HEK293 (cell line): ENCODE results near the gene PLEKHG2.

Source experiments
- CTCF ChIA-PET: fragments of 350-600 bp; formaldehyde crosslinking; extraction: SDS; loops from one replicate; lab custom pipeline; 2021; ENCODE audit warnings: antibody characterized with exemption; lab: Yijun Ruan, JAX
- POLR2A ChIA-PET: fragments of 300-600 bp; formaldehyde crosslinking; extraction: SDS; loops from one replicate; lab custom pipeline; 2020; ENCODE audit warnings: antibody characterized with exemption, inconsistent platforms; lab: Yijun Ruan, JAX
- H3K27ac ChIP-seq: fragments of 200-500 bp; sonication (Bioruptor generic); 2 replicates; pipeline ENCODE4 v1.5.1; 2014; ENCODE audit warnings: low read depth, low read length, control low read depth, inconsistent platforms; ENCODE audit errors: extremely low read depth
- H3K36me3 ChIP-seq, 2 experiments: fragments of 200-500 bp in 1 of 2; sonication (Bioruptor generic) in 1 of 2; 1 replicate in 1 of 2; 2 replicates in 1 of 2; pipeline ENCODE4 v1.5.1; 2014 to 2017; ENCODE audit warnings: inconsistent platforms in 2 of 2, low read length in 2 of 2; ENCODE audit not compliant: control insufficient read depth in 2 of 2, insufficient read depth in 1 of 2
- H3K4me1 ChIP-seq: fragments of 200-500 bp; sonication (Bioruptor generic); 2 replicates; pipeline ENCODE4 v1.5.1; 2014; ENCODE audit warnings: mild to moderate bottlenecking, low read length, inconsistent platforms; ENCODE audit not compliant: control insufficient read depth, insufficient read depth
- H3K4me3 ChIP-seq: 2 replicates; pipeline ENCODE4 v1.5.1; 2011; ENCODE audit warnings: low read depth, mild to moderate bottlenecking, control low read depth, low read length, moderate library complexity
- H3K9me3 ChIP-seq: fragments of 200-500 bp; sonication (Bioruptor generic); 2 replicates; pipeline ENCODE4 v1.5.1; 2014; ENCODE audit warnings: low read depth, low read length, inconsistent platforms; ENCODE audit not compliant: control insufficient read depth, insufficient read depth
- EGR2 ChIP-seq: fragments of 450-650 bp; formaldehyde crosslinking; IDR thresholded peaks from 2 replicates; pipeline ENCODE4 v1.5.1; 2016; ENCODE audit warnings: low read depth, missing biosample characterization, missing genetic modification characterization
- PRDM1 ChIP-seq: fragments of 450-650 bp; formaldehyde crosslinking; IDR thresholded peaks from 2 replicates; pipeline ENCODE4; 2016; ENCODE audit warnings: missing biosample characterization, missing genetic modification characterization
- SALL2 ChIP-seq: fragments of 450-650 bp; formaldehyde crosslinking; IDR thresholded peaks from 2 replicates; pipeline ENCODE4 v1.5.0; 2017; ENCODE audit warnings: missing biosample characterization, mild to moderate bottlenecking, missing genetic modification characterization, borderline replicate concordance
- ZBTB17 ChIP-seq: fragments of 450-650 bp; formaldehyde crosslinking; IDR thresholded peaks from 2 replicates; pipeline ENCODE4 v1.5.1; 2016; ENCODE audit warnings: missing biosample characterization, missing genetic modification characterization
- ZBTB7A ChIP-seq: fragments of 450-650 bp; formaldehyde crosslinking; IDR thresholded peaks from 2 replicates; pipeline ENCODE4 v1.5.1; 2016; ENCODE audit warnings: low read depth, missing biosample characterization, missing genetic modification characterization
- ZFHX2 ChIP-seq: fragments of 450-650 bp; formaldehyde crosslinking; conservative IDR thresholded peaks from 2 replicates; pipeline ENCODE4 v1.5.1; 2016; ENCODE audit warnings: missing biosample characterization, missing genetic modification characterization
- ZNF112 ChIP-seq: fragments of 450-650 bp; formaldehyde crosslinking; IDR thresholded peaks from 2 replicates; pipeline ENCODE4 v1.5.0; 2017; ENCODE audit warnings: missing biosample characterization, missing genetic modification characterization
- ZNF175 ChIP-seq: fragments of 450-650 bp; formaldehyde crosslinking; IDR thresholded peaks from 2 replicates; pipeline ENCODE4 v1.5.1; 2016; ENCODE audit warnings: missing biosample characterization, missing genetic modification characterization
- ZNF214 ChIP-seq: fragments of 450-650 bp; formaldehyde crosslinking; IDR thresholded peaks from 2 replicates; pipeline ENCODE4 v1.5.1; 2017; ENCODE audit warnings: missing biosample characterization, mild to moderate bottlenecking, missing genetic modification characterization, borderline replicate concordance
- ZNF341 ChIP-seq: fragments of 450-650 bp; formaldehyde crosslinking; IDR thresholded peaks from 2 replicates; pipeline ENCODE4; 2016; ENCODE audit warnings: low read depth, missing biosample characterization, missing genetic modification characterization
- ZNF416 ChIP-seq: fragments of 450-650 bp; formaldehyde crosslinking; IDR thresholded peaks from 2 replicates; pipeline ENCODE4 v1.5.1; 2016; ENCODE audit warnings: missing biosample characterization, missing genetic modification characterization
- ZNF549 ChIP-seq: fragments of 450-650 bp; IDR thresholded peaks from 2 replicates; pipeline ENCODE4 v1.5.1; 2018; ENCODE audit warnings: missing biosample characterization, missing genetic modification characterization, mild to moderate bottlenecking, inconsistent platforms, moderate library complexity
- ZNF600 ChIP-seq: fragments of 450-650 bp; formaldehyde crosslinking; IDR thresholded peaks from 2 replicates; pipeline ENCODE4 v1.5.1; 2016; ENCODE audit warnings: missing biosample characterization, missing genetic modification characterization
- ZNF701 ChIP-seq: fragments of 450-650 bp; formaldehyde crosslinking; IDR thresholded peaks from 2 replicates; pipeline ENCODE4 v1.5.1; 2016; ENCODE audit warnings: missing biosample characterization, missing genetic modification characterization
- TF ChIP-seq, protein P1 (sequence below): fragments of 450-650 bp; formaldehyde crosslinking; IDR thresholded peaks from 2 replicates; pipeline ENCODE4 v1.5.1; 2016; ENCODE audit warnings: missing biosample characterization, missing genetic modification characterization
- TF ChIP-seq, protein P2 (sequence below): fragments of 450-650 bp; formaldehyde crosslinking; IDR thresholded peaks from 2 replicates; pipeline ENCODE4 v1.5.1; 2016; ENCODE audit warnings: missing biosample characterization, missing genetic modification characterization
- TF ChIP-seq, protein P3 (sequence below): fragments of 450-650 bp; formaldehyde crosslinking; optimal IDR thresholded peaks from 2 replicates; pipeline ENCODE3; 2016; ENCODE audit warnings: missing biosample characterization, mild to moderate bottlenecking, missing genetic modification characterization

The PLEKHG2 gene

DNA sequence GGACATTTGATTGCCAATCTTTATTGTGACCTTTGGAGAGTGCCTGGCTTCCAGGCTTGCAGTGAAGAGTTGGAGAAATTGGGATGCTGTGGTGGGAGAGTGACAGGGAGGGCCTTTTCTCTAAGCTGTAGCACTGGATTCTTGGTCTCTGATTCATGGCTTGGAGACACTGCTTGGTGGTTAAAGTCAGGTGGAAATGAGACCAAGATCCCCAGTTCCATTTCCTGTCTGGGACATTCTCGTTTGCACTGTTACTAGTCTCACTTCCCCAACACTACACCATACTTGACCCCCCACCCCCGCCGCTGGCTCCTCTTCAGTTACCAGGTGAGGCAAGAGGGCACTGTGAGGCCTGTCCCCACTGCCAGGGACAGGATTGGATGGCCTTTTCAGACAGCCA is 35.8 kb downstream of the PLEKHG2 start:
- Histone ChIP-seq H3K4me3 (no peak overlapping the region), H3K36me3 (peaks cover 58 to 84% of the 10 kb centered on the region in 2 experiments), H3K4me1 (peaks cover 23% of the 10 kb centered on the region), H3K27ac (peak overlapping the region; percentile 4; the same call in 1 of the 2 replicates), H3K9me3 (no peaks in the 10 kb centered on the region; the same call in 1 of the 2 replicates)
- TF ChIP-seq ZNF214 (tag by site-specific recombination) = no peak
- no peak for TF ChIP-seq SALL2 (tag by site-specific recombination)
- TF ChIP-seq, protein P1, sequence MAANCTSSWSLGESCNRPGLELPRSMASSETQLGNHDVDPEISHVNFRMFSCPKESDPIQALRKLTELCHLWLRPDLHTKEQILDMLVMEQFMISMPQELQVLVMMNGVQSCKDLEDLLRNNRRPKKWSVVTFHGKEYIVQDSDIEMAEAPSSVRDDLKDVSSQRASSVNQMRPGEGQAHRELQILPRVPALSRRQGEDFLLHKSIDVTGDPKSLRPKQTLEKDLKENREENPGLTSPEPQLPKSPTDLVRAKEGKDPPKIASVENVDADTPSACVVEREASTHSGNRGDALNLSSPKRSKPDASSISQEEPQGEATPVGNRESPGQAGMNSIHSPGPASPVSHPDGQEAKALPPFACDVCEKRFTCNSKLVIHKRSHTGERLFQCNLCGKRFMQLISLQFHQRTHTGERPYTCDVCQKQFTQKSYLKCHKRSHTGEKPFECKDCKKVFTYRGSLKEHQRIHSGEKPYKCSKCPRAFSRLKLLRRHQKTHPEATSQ (tag by site-specific recombination) = no peak
- peak; percentile 88 for TF ChIP-seq PRDM1 (tag by site-specific recombination)
- TF ChIP-seq ZNF175 = no peak
- ChIA-PET POLR2A (interaction anchor here (8.1 kb wide), 1 partner anchor 13 kb away, joined by 199 read pairs; the partner anchor contains the start of gene RPS16), CTCF (interaction anchor here (0.6 to 3.1 kb wide), 7 partner anchors 8 to 225 kb away, joined by 3 to 12 read pairs (median 3); partner anchors contain the start of genes EID2B and PLEKHG2)

DNA sequence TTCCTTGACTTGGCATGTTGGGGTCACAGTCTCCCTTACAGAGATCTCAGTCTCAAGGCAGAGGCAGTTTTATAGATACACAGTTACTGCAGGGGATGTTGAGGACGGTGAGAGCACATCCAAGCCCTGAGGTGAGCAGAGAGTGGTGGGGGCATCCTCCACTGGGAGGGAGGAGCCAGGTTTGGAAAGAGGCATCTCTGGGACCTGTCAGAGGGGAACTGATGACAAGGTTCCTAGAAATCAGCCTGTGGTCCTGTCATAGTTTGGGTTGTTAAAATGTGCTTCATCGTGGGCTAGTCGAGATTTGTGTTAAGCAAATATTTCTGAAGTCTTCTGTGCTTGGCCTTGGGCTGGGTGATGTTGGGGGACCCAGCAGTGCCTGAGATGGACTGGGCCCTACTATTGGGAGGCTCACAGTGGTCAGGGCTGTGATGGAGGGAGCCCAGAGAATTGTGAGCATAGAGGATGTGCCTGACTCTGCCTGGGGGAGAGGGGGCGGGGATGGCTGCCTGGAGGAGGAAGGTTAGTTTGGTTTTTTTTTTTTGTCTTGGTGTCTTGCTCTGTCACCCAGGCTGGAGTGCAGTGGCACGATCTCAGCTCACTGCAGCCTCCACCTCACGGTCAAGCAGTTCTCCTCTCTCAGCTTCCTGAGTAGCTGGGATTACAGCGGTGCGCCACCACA is 36.8 kb downstream of the PLEKHG2 start:
- peaks cover 68 to 86% of the 10 kb centered on the region in 2 experiments for H3K36me3 ChIP-seq
- TF ChIP-seq ZNF701 (tag by site-specific recombination) (no peak), ZBTB7A (no peak), ZNF416 (tag by site-specific recombination) (no peak), EGR2 (peak; percentile 35; the same call in 1 of the 2 replicates), ZNF549 (tag by site-specific recombination) (no peak), ZNF600 (tag by site-specific recombination) (peak; percentile 44; the same call in 1 of the 2 replicates), ZFHX2 (tag by site-specific recombination) (0 out of 2 replicates have a peak, but pooled peaks have one; percentile 53), ZNF341 (tag by site-specific recombination) (no peak), ZBTB17 (tag by site-specific recombination) (peak; percentile 60; the same call in 1 of the 2 replicates), ZNF112 (no peak)
- TF ChIP-seq, protein P2, sequence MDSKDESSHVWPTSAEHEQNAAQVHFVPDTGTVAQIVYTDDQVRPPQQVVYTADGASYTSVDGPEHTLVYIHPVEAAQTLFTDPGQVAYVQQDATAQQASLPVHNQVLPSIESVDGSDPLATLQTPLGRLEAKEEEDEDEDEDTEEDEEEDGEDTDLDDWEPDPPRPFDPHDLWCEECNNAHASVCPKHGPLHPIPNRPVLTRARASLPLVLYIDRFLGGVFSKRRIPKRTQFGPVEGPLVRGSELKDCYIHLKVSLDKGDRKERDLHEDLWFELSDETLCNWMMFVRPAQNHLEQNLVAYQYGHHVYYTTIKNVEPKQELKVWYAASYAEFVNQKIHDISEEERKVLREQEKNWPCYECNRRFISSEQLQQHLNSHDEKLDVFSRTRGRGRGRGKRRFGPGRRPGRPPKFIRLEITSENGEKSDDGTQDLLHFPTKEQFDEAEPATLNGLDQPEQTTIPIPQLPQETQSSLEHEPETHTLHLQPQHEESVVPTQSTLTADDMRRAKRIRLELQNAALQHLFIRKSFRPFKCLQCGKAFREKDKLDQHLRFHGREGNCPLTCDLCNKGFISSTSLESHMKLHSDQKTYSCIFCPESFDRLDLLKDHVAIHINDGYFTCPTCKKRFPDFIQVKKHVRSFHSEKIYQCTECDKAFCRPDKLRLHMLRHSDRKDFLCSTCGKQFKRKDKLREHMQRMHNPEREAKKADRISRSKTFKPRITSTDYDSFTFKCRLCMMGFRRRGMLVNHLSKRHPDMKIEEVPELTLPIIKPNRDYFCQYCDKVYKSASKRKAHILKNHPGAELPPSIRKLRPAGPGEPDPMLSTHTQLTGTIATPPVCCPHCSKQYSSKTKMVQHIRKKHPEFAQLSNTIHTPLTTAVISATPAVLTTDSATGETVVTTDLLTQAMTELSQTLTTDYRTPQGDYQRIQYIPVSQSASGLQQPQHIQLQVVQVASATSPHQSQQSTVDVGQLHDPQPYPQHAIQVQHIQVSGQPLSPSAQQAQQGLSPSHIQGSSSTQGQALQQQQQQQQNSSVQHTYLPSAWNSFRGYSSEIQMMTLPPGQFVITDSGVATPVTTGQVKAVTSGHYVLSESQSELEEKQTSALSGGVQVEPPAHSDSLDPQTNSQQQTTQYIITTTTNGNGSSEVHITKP (tag by site-specific recombination) = peak; percentile 82
- TF ChIP-seq, protein P3, sequence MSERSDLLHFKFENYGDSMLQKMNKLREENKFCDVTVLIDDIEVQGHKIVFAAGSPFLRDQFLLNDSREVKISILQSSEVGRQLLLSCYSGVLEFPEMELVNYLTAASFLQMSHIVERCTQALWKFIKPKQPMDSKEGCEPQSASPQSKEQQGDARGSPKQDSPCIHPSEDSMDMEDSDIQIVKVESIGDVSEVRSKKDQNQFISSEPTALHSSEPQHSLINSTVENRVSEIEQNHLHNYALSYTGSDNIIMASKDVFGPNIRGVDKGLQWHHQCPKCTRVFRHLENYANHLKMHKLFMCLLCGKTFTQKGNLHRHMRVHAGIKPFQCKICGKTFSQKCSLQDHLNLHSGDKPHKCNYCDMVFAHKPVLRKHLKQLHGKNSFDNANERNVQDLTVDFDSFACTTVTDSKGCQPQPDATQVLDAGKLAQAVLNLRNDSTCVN (tag by site-specific recombination) = no peak
- TF ChIP-seq, all 188 proteins: peak for 5
- Histone ChIP-seq H3K4me1 (peaks cover 22% of the 10 kb centered on the region), H3K27ac (peak overlapping the region; percentile 44; the same call in 1 of the 2 replicates), H3K4me3 (no peak overlapping the region), H3K9me3 (no peaks in the 10 kb centered on the region; the same call in 1 of the 2 replicates)
- CTCF ChIA-PET = interaction anchor here (0.6 to 3.1 kb wide), 8 partner anchors 9 to 343 kb away, joined by 3 to 15 read pairs (median 3); partner anchors contain the start of genes EID2B and PLEKHG2
- POLR2A ChIA-PET = interaction anchor here (0.7 to 8.1 kb wide), 3 partner anchors 13 to 58 kb away, joined by 3 to 199 read pairs (median 4); partner anchors contain the start of genes MED29, PAF1 and RPS16
